H9 (cell line): ENCODE data around the gene ACADSB. TPM values are rescaled to one million over a fixed set of nuclear protein-coding genes. Genes with fewer than 3 reads are reported as not detected.

Experiments used
- DNase-seq: peaks from one replicate; pipeline ENCODE4 v3.0.0-alpha.2; 2017
- H2AFZ ChIP-seq: one replicate; pipeline ENCODE4 v1.6.1; 2013; ENCODE audit warnings: mild to moderate bottlenecking, low read length, control low read depth, moderate library complexity
- H2AK5ac ChIP-seq: 2 replicates; pipeline ENCODE4 v1.6.1; 2013; ENCODE audit warnings: low read length, control low read depth, mixed read lengths; ENCODE audit not compliant: insufficient read length
- H2BK120ac ChIP-seq: one replicate; pipeline ENCODE4 v1.6.1; 2013; ENCODE audit warnings: low read depth, mild to moderate bottlenecking, low read length, control low read depth, inconsistent platforms; ENCODE audit not compliant: poor library complexity, severe bottlenecking
- H2BK12ac ChIP-seq: 2 replicates; pipeline ENCODE4 v1.6.1; 2013; ENCODE audit warnings: low read length, control low read depth, mixed read lengths, low read depth; ENCODE audit not compliant: insufficient read length
- H2BK15ac ChIP-seq: 2 replicates; pipeline ENCODE4 v1.6.1; 2013; ENCODE audit warnings: low read depth, low read length, control low read depth
- H2BK20ac ChIP-seq: one replicate; pipeline ENCODE4 v1.6.1; 2013; ENCODE audit warnings: low read depth, mild to moderate bottlenecking, low read length, control low read depth, inconsistent platforms; ENCODE audit not compliant: poor library complexity, severe bottlenecking
- H2BK5ac ChIP-seq: 2 replicates; pipeline ENCODE4 v1.6.1; 2013; ENCODE audit warnings: low read length, control low read depth, mixed read lengths; ENCODE audit not compliant: insufficient read length
- H3K14ac ChIP-seq: 2 replicates; pipeline ENCODE4 v1.6.1; 2013; ENCODE audit warnings: low read length, control low read depth; ENCODE audit not compliant: insufficient read depth
- H3K18ac ChIP-seq: 2 replicates; pipeline ENCODE4 v1.6.1; 2013; ENCODE audit warnings: low read depth, mild to moderate bottlenecking, mixed read lengths, low read length, control low read depth; ENCODE audit not compliant: insufficient read length
- H3K23ac ChIP-seq: 2 replicates; pipeline ENCODE4 v1.6.1; 2013; ENCODE audit warnings: low read length, control low read depth, mixed read lengths, low read depth; ENCODE audit not compliant: insufficient read length
- H3K23me2 ChIP-seq: 2 replicates; pipeline ENCODE4 v1.6.1; 2013; ENCODE audit warnings: low read depth, mild to moderate bottlenecking, mixed read lengths, low read length, control low read depth; ENCODE audit not compliant: insufficient read length, poor library complexity, severe bottlenecking
- H3K27ac ChIP-seq: 2 replicates; pipeline ENCODE4 v1.5.1; 2013; ENCODE audit warnings: low read length, control low read depth, mixed read lengths, low read depth; ENCODE audit not compliant: insufficient read length
- H3K27me3 ChIP-seq: 2 replicates; pipeline ENCODE4 v1.6.1; 2013; ENCODE audit warnings: low read length, control low read depth, inconsistent platforms; ENCODE audit not compliant: insufficient read depth
- H3K4ac ChIP-seq: 2 replicates; pipeline ENCODE4 v1.6.1; 2013; ENCODE audit warnings: low read depth, mild to moderate bottlenecking, control low read depth, inconsistent platforms, low read length, moderate library complexity
- H3K4me1 ChIP-seq: 2 replicates; pipeline ENCODE4 v1.6.1; 2013; ENCODE audit warnings: low read length, control low read depth, inconsistent platforms; ENCODE audit not compliant: insufficient read depth
- H3K4me2 ChIP-seq: 2 replicates; pipeline ENCODE4 v1.6.1; 2013; ENCODE audit warnings: low read length, control low read depth, mixed read lengths; ENCODE audit not compliant: insufficient read length, insufficient read depth
- H3K56ac ChIP-seq: 2 replicates; pipeline ENCODE4 v1.6.1; 2013; ENCODE audit warnings: low read depth, mild to moderate bottlenecking, mixed read lengths, low read length, control low read depth; ENCODE audit not compliant: insufficient read length
- H3K79me1 ChIP-seq: 2 replicates; pipeline ENCODE4 v1.6.1; 2013; ENCODE audit warnings: low read depth, mild to moderate bottlenecking, moderate library complexity, low read length, control low read depth, inconsistent platforms; ENCODE audit not compliant: insufficient read depth, poor library complexity, severe bottlenecking
- H3K79me2 ChIP-seq: 2 replicates; pipeline ENCODE4 v1.6.1; 2013; ENCODE audit warnings: low read length, control low read depth, inconsistent platforms; ENCODE audit not compliant: insufficient read depth
- H3K9ac ChIP-seq: 2 replicates; pipeline ENCODE4 v1.6.1; 2013; ENCODE audit warnings: low read length, control low read depth, mixed read lengths; ENCODE audit not compliant: insufficient read length; ENCODE audit errors: extremely low read depth
- H3K9me3 ChIP-seq: one replicate; pipeline ENCODE4 v1.6.1; 2013; ENCODE audit warnings: low read depth, low read length, inconsistent platforms; ENCODE audit not compliant: control insufficient read depth
- H3T11ph ChIP-seq: one replicate; pipeline ENCODE4 v1.6.1; 2013; ENCODE audit warnings: mild to moderate bottlenecking, low read length, control low read depth, inconsistent platforms
- H4K20me1 ChIP-seq: one replicate; pipeline ENCODE4 v1.6.1; 2013; ENCODE audit not compliant: control insufficient read depth, insufficient read length, insufficient read depth
- H4K5ac ChIP-seq: 2 replicates; pipeline ENCODE4 v1.6.1; 2013; ENCODE audit warnings: low read depth, mild to moderate bottlenecking, mixed read lengths, low read length, control low read depth; ENCODE audit not compliant: insufficient read length
- H4K8ac ChIP-seq: replicated peaks from 2 replicates; pipeline ENCODE4 v1.6.1; 2013; ENCODE audit warnings: low read length, control low read depth, mixed read lengths, low read depth; ENCODE audit not compliant: insufficient read length
- H4K91ac ChIP-seq: 2 replicates; pipeline ENCODE4 v1.6.1; 2013; ENCODE audit warnings: low read depth, mild to moderate bottlenecking, moderate library complexity, mixed read lengths, low read length, control low read depth; ENCODE audit not compliant: insufficient read length
- H3K27ac Mint-ChIP-seq, 3 experiments: 2 replicates in 2 of 3; 3 replicates in 1 of 3; pipeline ENCODE4 v1.8.0; 2020 to 2021; ENCODE audit warnings: mixed read lengths in 3 of 3, mild to moderate bottlenecking in 1 of 3, moderate library complexity in 1 of 3
- H3K27me3 Mint-ChIP-seq: 2 replicates; pipeline ENCODE4 v1.8.0; 2021; ENCODE audit warnings: low read depth, mild to moderate bottlenecking, moderate library complexity, mixed read lengths
- H3K36me3 Mint-ChIP-seq, 3 experiments: 2 replicates in 2 of 3; 3 replicates in 1 of 3; pipeline ENCODE4 v1.8.0; 2020 to 2021; ENCODE audit warnings: low read depth in 3 of 3, mixed read lengths in 3 of 3; ENCODE audit not compliant: insufficient read depth in 1 of 3
- H3K4me1 Mint-ChIP-seq, 2 experiments: 2 replicates each; pipeline ENCODE4 v1.8.0; 2020; ENCODE audit warnings: mixed read lengths in 2 of 2
- H3K4me3 Mint-ChIP-seq, 2 experiments: 2 replicates in 1 of 2; 3 replicates in 1 of 2; pipeline ENCODE4 v1.8.0; 2020 to 2021; ENCODE audit warnings: mild to moderate bottlenecking in 2 of 2, mixed read lengths in 2 of 2, moderate library complexity in 1 of 2
- H3K9me3 Mint-ChIP-seq, 2 experiments: 2 replicates in 1 of 2; 3 replicates in 1 of 2; pipeline ENCODE4 v1.8.0; 2020; ENCODE audit warnings: mild to moderate bottlenecking in 2 of 2, mixed read lengths in 2 of 2, moderate library complexity in 1 of 2
- WGBS: extraction: QIAGEN DNeasy Blood & Tissue Kit; methylation state at CpG from one replicate; pipeline ENCODE4 v1.1.7; 2013; ENCODE audit warnings: missing lambda C conversion rate, low lambda C conversion rate, mixed read lengths; ENCODE audit not compliant: insufficient read length; ENCODE audit errors: extremely low coverage; 5-methylcytosine and 5-hydroxymethylcytosine counted together
- total RNA-seq: library from RNA; stranded (reverse); gene quantifications from 2 replicates; pipeline ENCODE4 v1.2.1, GENCODE V29; 2021
- TF ChIP-seq, protein P1 (sequence below): fragments of 200-600 bp; sonication (generic); conservative IDR thresholded peaks from 3 replicates; pipeline ENCODE4 v1.8.0; 2021; ENCODE audit warnings: antibody characterized with exemption, mild to moderate bottlenecking

The ACADSB gene
- total RNA-seq, 1 experiment from 2014 or later: 35.1 TPM

- H3K27me3 Mint-ChIP-seq: no peaks in the 10 kb centered on the region
- H3K23me2 ChIP-seq: peaks cover 4% of the 10 kb centered on the region
- no peak overlapping the region for H3K27ac Mint-ChIP-seq
- H3K56ac ChIP-seq: no peak overlapping the region
- H3K4me1 Mint-ChIP-seq: peaks cover 11 to 17% of the 10 kb centered on the region in 2 experiments
- H4K5ac ChIP-seq: no peak overlapping the region
- H2BK120ac ChIP-seq: no peak overlapping the region
- H3K4ac ChIP-seq: no peak overlapping the region
- TF ChIP-seq, protein P1, sequence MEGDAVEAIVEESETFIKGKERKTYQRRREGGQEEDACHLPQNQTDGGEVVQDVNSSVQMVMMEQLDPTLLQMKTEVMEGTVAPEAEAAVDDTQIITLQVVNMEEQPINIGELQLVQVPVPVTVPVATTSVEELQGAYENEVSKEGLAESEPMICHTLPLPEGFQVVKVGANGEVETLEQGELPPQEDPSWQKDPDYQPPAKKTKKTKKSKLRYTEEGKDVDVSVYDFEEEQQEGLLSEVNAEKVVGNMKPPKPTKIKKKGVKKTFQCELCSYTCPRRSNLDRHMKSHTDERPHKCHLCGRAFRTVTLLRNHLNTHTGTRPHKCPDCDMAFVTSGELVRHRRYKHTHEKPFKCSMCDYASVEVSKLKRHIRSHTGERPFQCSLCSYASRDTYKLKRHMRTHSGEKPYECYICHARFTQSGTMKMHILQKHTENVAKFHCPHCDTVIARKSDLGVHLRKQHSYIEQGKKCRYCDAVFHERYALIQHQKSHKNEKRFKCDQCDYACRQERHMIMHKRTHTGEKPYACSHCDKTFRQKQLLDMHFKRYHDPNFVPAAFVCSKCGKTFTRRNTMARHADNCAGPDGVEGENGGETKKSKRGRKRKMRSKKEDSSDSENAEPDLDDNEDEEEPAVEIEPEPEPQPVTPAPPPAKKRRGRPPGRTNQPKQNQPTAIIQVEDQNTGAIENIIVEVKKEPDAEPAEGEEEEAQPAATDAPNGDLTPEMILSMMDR: no peak
- no peak overlapping the region for H2BK15ac ChIP-seq
- H3K9me3 ChIP-seq: no peaks in the 10 kb centered on the region
- no peak overlapping the region for H3K9ac ChIP-seq
- no peak overlapping the region for H3K4me3 Mint-ChIP-seq
- no peaks in the 10 kb centered on the region for H3K79me1 ChIP-seq
- no peak overlapping the region for H2AFZ ChIP-seq
- peaks cover 0 to 14% (median 13%) of the 10 kb centered on the region in 3 experiments; a peak in 4 of 7 replicates for H3K36me3 Mint-ChIP-seq
- H4K20me1 ChIP-seq: no peaks in the 10 kb centered on the region
- H3K27me3 ChIP-seq: no peaks in the 10 kb centered on the region
- H2AK5ac ChIP-seq: no peak overlapping the region
- no peak overlapping the region for H3K18ac ChIP-seq
- H3K4me2 ChIP-seq: no peak overlapping the region
- H3K23ac ChIP-seq: no peak overlapping the region
- no peak overlapping the region for H3K14ac ChIP-seq
- H3K79me2 ChIP-seq: no peaks in the 10 kb centered on the region
- no CpG with 5 or more reads among the region's 6 CpGs for WGBS
- no peak overlapping the region for H3T11ph ChIP-seq
- no peak overlapping the region for H3K27ac ChIP-seq
- no peak overlapping the region for H2BK20ac ChIP-seq
- no peaks in the 10 kb centered on the region for H3K4me1 ChIP-seq
- H2BK12ac ChIP-seq: no peak overlapping the region
- no peak overlapping the region for H2BK5ac ChIP-seq
- no peak overlapping the region for H4K91ac ChIP-seq
- no peaks in the 10 kb centered on the region for H3K9me3 Mint-ChIP-seq
- no peak overlapping the region for H4K8ac ChIP-seq
- DNase-seq: no peak
These were observed 24.9 kb upstream of the ACADSB start for GRCh38 chr10:122983898-122984297.
